ENCODE results near the gene CAP1.
A peak's percentile ranks its signal among the peaks of the same experiment; 100 is the strongest.
"Not testable (repeated sequence)": the region's sequence is repeated elsewhere in the genome, so short reads cannot be mapped to it uniquely, and the experiment has no call there.

The CAP1 gene

GRCh38 chr1:40029608-40030007, 10.9 kb upstream of the CAP1 start:
- POLR2A ChIA-PET, result interaction anchor here (0.9 to 2.0 kb wide), 2 partner anchors 10 to 11 kb away, joined by 3 to 4 read pairs; partner anchors contain the start of gene CAP1
- TF ChIP-seq SP1 (IDR thresholded peaks at IDR 0.05) (no peak), ZNF384 (IDR thresholded peaks at IDR 0.05) (no peak), FOXA1 (IDR thresholded peaks at IDR 0.05) (no peak), FOXM1 (IDR thresholded peaks at IDR 0.05; ENCODE audit: borderline replicate concordance) (no peak), BHLHE40 (IDR thresholded peaks at IDR 0.05; ENCODE audit: borderline replicate concordance) (no peak), ELF4 (IDR thresholded peaks at IDR 0.05) (no peak), NFRKB (IDR thresholded peaks at IDR 0.05) (no peak), HDGF (IDR thresholded peaks at IDR 0.05; ENCODE audit: borderline replicate concordance) (no peak), TARDBP (IDR thresholded peaks at IDR 0.05) (no peak), CTBP1 (IDR thresholded peaks at IDR 0.05; ENCODE audit: borderline replicate concordance) (no peak), L3MBTL2 (conservative IDR thresholded peaks at IDR 0.05) (no peak), SUZ12 (IDR thresholded peaks at IDR 0.05) (no peak), FOXK2 (IDR thresholded peaks at IDR 0.05) (no peak)
- CTCF ChIA-PET, result no interaction called here
- no peak for DNase-seq (ENCODE audit: extremely low spot score)

GRCh38 chr1:40030528-40031135, 9.9 kb upstream of the CAP1 start:
- TF ChIP-seq TARDBP (IDR thresholded peaks at IDR 0.05) (no peak), ZNF384 (IDR thresholded peaks at IDR 0.05) (no peak), ELF4 (IDR thresholded peaks at IDR 0.05) (no peak), NFRKB (IDR thresholded peaks at IDR 0.05) (no peak), L3MBTL2 (conservative IDR thresholded peaks at IDR 0.05) (no peak), SP1 (IDR thresholded peaks at IDR 0.05) (no peak), LEF1 (IDR thresholded peaks at IDR 0.05; ENCODE audit: borderline replicate concordance) (no peak), PKNOX1 (IDR thresholded peaks at IDR 0.05) (no peak), FOXK2 (IDR thresholded peaks at IDR 0.05) (no peak), FOXM1 (IDR thresholded peaks at IDR 0.05; ENCODE audit: borderline replicate concordance) (no peak), FOXA1 (IDR thresholded peaks at IDR 0.05) (no peak), HDGF (IDR thresholded peaks at IDR 0.05; ENCODE audit: borderline replicate concordance) (no peak), ARNT (IDR thresholded peaks at IDR 0.05) (no peak)
- CTCF ChIA-PET, result no interaction called here
- no peak for DNase-seq (ENCODE audit: extremely low spot score)
- POLR2A ChIA-PET, result interaction anchor here (2.0 kb wide), 1 partner anchor 10 kb away, joined by 4 read pairs; the partner anchor contains the start of gene CAP1

- POLR2A ChIA-PET, result no interaction called here
- DNase-seq (ENCODE audit: extremely low spot score), result peak; percentile 56
Measured at GRCh38 chr1:40032240-40032891, 8.2 kb upstream of the CAP1 start.

GRCh38 chr1:40034869-40035268, 5.7 kb upstream of the CAP1 start:
- CTCF ChIA-PET, result interaction anchor here (4.2 kb wide), 1 partner anchor 115 kb away, joined by 26 read pairs; no protein-coding TSS in a partner anchor
- DNase-seq (ENCODE audit: extremely low spot score), result no peak
- POLR2A ChIA-PET, result no interaction called here
- TF ChIP-seq ELF4 (IDR thresholded peaks at IDR 0.05) (no peak), ZNF384 (IDR thresholded peaks at IDR 0.05) (no peak), LEF1 (IDR thresholded peaks at IDR 0.05; ENCODE audit: borderline replicate concordance) (no peak), PKNOX1 (IDR thresholded peaks at IDR 0.05) (no peak), CTBP1 (IDR thresholded peaks at IDR 0.05; ENCODE audit: borderline replicate concordance) (no peak), SUZ12 (IDR thresholded peaks at IDR 0.05) (no peak)

More at GRCh38 chr1:40032240-40032891, 8.2 kb upstream of the CAP1 start:
- TF ChIP-seq BHLHE40 (IDR thresholded peaks at IDR 0.05; ENCODE audit: borderline replicate concordance), result no peak
- TF ChIP-seq CTBP1 (IDR thresholded peaks at IDR 0.05; ENCODE audit: borderline replicate concordance), result no peak
- no peak for TF ChIP-seq ARNT (IDR thresholded peaks at IDR 0.05)
- TF ChIP-seq NFRKB (IDR thresholded peaks at IDR 0.05), result no peak
- TF ChIP-seq SP1 (IDR thresholded peaks at IDR 0.05), result no peak
- TF ChIP-seq PKNOX1 (IDR thresholded peaks at IDR 0.05), result no peak
- no peak for TF ChIP-seq HDGF (IDR thresholded peaks at IDR 0.05; ENCODE audit: borderline replicate concordance)
- no peak for TF ChIP-seq TARDBP (IDR thresholded peaks at IDR 0.05)
- no peak for TF ChIP-seq ZNF384 (IDR thresholded peaks at IDR 0.05)
- no peak for TF ChIP-seq LEF1 (IDR thresholded peaks at IDR 0.05; ENCODE audit: borderline replicate concordance)
- no peak for TF ChIP-seq FOXK2 (IDR thresholded peaks at IDR 0.05)
- no peak for TF ChIP-seq L3MBTL2 (conservative IDR thresholded peaks at IDR 0.05)
- TF ChIP-seq FOXM1 (IDR thresholded peaks at IDR 0.05; ENCODE audit: borderline replicate concordance), result no peak
- no peak for TF ChIP-seq ELF4 (IDR thresholded peaks at IDR 0.05)
- TF ChIP-seq FOXA1 (IDR thresholded peaks at IDR 0.05), result no peak
- TF ChIP-seq SUZ12 (IDR thresholded peaks at IDR 0.05), result no peak
- CTCF ChIA-PET, result interaction anchor here (0.6 to 4.2 kb wide), 17 partner anchors 9 to 445 kb away, joined by 3 to 26 read pairs (median 4); no protein-coding TSS in a partner anchor

- no peak for DNase-seq (ENCODE audit: extremely low spot score)
- TF ChIP-seq FOXM1 (IDR thresholded peaks at IDR 0.05; ENCODE audit: borderline replicate concordance), result no peak
- TF ChIP-seq PKNOX1 (IDR thresholded peaks at IDR 0.05), result no peak
- no peak for TF ChIP-seq CTBP1 (IDR thresholded peaks at IDR 0.05; ENCODE audit: borderline replicate concordance)
- TF ChIP-seq TARDBP (IDR thresholded peaks at IDR 0.05), result no peak
- no peak for TF ChIP-seq LEF1 (IDR thresholded peaks at IDR 0.05; ENCODE audit: borderline replicate concordance)
- TF ChIP-seq ZNF384 (IDR thresholded peaks at IDR 0.05), result no peak
- CTCF ChIA-PET, result no interaction called here
- POLR2A ChIA-PET, result no interaction called here
Measured at GRCh38 chr1:40036574-40036973, 4.0 kb upstream of the CAP1 start.

GRCh38 chr1:40037254-40037653, 3.3 kb upstream of the CAP1 start:
- POLR2A ChIA-PET; DNase-seq (ENCODE audit: extremely low spot score); CTCF ChIA-PET: not testable (repeated sequence)

Data from HEK293T (cell line).